Uterus (tissue), 2 donors: ENCODE data around the gene DNAJB5.

Experiments
- POLR2A ChIP-seq, 2 donors: fragments of 450-650 bp; IDR thresholded peaks; one replicate each; pipeline ENCODE4 v1.6.1; 2016; ENCODE audit warnings: antibody characterized with exemption in 2 of 2, mild to moderate bottlenecking in 1 of 2, moderate library complexity in 1 of 2
- TF ChIP-seq, protein P1 (sequence below), 4 experiments: fragments of 200-600 bp in 2 of 4; fragments of 450-650 bp in 2 of 4; sonication (generic) in 2 of 4; IDR thresholded peaks; one replicate each; pipeline ENCODE4 v1.5.1; 2016 to 2019; ENCODE audit warnings: antibody characterized with exemption in 4 of 4, mild to moderate bottlenecking in 2 of 4, moderate library complexity in 1 of 4

DNA sequence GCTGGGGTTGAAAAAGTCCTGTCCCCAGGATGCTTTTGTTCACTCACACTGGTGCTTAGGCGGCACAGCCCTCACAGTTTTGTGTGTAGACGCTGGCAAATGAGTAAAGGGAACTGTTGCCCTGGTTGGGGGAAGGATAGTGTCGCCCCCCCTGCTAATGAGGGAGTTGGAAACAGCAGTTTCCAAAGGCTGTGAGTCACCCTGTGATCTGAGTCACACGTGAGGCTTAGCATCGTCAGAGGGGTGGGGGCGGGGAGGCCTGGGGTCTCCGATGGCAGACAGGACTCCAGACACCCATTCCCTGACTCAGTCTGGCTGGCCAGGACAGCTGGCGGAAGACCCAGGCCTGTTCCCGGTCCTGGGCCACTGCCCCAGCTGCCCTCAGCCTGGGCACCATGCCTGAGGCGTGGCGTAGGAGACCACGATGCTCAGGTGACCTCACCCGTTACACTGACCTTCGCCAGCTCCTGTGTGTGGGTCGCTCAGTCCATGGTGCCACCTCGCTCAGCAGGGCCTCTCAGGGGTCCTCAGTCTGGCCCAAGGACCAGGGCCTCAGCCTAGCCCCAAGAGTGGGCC is 2.9 kb downstream of the DNAJB5 start:
- TF ChIP-seq, protein P1, sequence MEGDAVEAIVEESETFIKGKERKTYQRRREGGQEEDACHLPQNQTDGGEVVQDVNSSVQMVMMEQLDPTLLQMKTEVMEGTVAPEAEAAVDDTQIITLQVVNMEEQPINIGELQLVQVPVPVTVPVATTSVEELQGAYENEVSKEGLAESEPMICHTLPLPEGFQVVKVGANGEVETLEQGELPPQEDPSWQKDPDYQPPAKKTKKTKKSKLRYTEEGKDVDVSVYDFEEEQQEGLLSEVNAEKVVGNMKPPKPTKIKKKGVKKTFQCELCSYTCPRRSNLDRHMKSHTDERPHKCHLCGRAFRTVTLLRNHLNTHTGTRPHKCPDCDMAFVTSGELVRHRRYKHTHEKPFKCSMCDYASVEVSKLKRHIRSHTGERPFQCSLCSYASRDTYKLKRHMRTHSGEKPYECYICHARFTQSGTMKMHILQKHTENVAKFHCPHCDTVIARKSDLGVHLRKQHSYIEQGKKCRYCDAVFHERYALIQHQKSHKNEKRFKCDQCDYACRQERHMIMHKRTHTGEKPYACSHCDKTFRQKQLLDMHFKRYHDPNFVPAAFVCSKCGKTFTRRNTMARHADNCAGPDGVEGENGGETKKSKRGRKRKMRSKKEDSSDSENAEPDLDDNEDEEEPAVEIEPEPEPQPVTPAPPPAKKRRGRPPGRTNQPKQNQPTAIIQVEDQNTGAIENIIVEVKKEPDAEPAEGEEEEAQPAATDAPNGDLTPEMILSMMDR (IDR thresholded peaks at IDR 0.05): no peak
- TF ChIP-seq POLR2A (IDR thresholded peaks at IDR 0.05): peak in 1 of 2 donors; percentile 26
